ENCODE measurements around the gene TMPRSS13. TPM values are rescaled to one million over a fixed set of nuclear protein-coding genes. Genes with fewer than 3 reads are reported as not detected.

Gene TMPRSS13
- total RNA-seq, 6 experiments from 2014 or later, result 0.09 to 0.61 (median 0.12) TPM; not detected in 3

DNA sequence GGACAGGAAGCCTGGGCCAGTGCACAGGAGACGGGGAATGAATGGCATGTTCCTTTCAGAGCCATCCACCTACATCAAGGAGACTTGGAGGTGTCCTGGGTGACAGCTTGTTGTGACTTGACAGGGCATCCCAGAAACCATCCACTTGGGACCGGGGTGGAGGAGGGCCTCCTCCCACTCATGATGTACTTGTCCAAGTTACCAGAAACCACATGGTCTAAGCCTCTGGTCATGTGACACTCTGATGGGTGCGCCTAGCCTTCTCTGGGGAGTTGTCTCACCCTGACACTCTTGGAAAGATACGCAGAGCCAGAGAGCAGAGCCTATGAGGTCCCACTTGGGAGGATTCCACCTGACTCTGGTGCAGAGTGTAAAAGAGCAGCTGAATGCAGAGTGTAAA, 31.1 kb downstream of the TMPRSS13 start:
- peak in 1 of 3 donors; percentile 24 for DNase-seq
- ATAC-seq, result no peak
- Histone ChIP-seq H3K27me3 (no peaks in the 10 kb centered on the region), H3K9me3 (no peaks in the 10 kb centered on the region), H3K27ac (no peak overlapping the region), H3K36me3 (no peaks in the 10 kb centered on the region), H3K4me3 (no peak overlapping the region), H3K4me1 (no peaks in the 10 kb centered on the region)
- WGBS (ENCODE audit: insufficient coverage, low coverage, low lambda C conversion rate, missing lambda C conversion rate), result 100% methylated on average over 1 of the region's 4 CpGs
- no peak for TF ChIP-seq POLR2A (IDR thresholded peaks at IDR 0.05)
- TF ChIP-seq, protein P1, sequence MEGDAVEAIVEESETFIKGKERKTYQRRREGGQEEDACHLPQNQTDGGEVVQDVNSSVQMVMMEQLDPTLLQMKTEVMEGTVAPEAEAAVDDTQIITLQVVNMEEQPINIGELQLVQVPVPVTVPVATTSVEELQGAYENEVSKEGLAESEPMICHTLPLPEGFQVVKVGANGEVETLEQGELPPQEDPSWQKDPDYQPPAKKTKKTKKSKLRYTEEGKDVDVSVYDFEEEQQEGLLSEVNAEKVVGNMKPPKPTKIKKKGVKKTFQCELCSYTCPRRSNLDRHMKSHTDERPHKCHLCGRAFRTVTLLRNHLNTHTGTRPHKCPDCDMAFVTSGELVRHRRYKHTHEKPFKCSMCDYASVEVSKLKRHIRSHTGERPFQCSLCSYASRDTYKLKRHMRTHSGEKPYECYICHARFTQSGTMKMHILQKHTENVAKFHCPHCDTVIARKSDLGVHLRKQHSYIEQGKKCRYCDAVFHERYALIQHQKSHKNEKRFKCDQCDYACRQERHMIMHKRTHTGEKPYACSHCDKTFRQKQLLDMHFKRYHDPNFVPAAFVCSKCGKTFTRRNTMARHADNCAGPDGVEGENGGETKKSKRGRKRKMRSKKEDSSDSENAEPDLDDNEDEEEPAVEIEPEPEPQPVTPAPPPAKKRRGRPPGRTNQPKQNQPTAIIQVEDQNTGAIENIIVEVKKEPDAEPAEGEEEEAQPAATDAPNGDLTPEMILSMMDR (IDR thresholded peaks at IDR 0.05), result no peak
- intact Hi-C loops (cut with DNase I), result no loop called here

DNA sequence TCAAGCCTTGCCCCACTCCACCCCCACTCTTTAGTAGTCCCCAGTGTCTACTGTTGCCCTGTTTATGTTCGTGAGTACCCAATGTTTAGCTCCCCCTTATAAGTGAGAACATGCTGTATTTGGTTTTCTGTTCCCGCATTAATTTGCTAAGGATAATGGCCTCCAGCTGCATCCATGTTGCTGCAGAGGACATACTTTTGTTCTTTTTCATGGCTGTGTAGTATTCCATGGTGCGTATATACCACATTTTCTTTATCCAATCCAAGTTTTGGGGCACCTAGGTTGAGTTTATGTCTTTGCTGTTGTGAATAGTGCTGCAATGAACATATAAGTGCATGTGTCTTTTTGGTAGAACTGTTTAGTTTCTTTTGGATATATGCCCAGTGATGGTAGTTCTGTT, 36.6 kb downstream of the TMPRSS13 start:
- DNase-seq (peak in 1 of 3 donors; percentile 7), ATAC-seq (no peak)
- no peaks in the 10 kb centered on the region for H3K36me3 ChIP-seq
- WGBS (ENCODE audit: insufficient coverage, low coverage, low lambda C conversion rate, missing lambda C conversion rate), result 95% methylated on average over 3 of the region's 3 CpGs
- no peak overlapping the region for H3K27ac ChIP-seq
- H3K27me3 ChIP-seq, result no peaks in the 10 kb centered on the region
- no peaks in the 10 kb centered on the region for H3K9me3 ChIP-seq
- H3K4me1 ChIP-seq, result no peaks in the 10 kb centered on the region
- no peak for TF ChIP-seq POLR2A (IDR thresholded peaks at IDR 0.05)
- H3K4me3 ChIP-seq, result no peak overlapping the region
- intact Hi-C loops (cut with DNase I), result no loop called here

DNA sequence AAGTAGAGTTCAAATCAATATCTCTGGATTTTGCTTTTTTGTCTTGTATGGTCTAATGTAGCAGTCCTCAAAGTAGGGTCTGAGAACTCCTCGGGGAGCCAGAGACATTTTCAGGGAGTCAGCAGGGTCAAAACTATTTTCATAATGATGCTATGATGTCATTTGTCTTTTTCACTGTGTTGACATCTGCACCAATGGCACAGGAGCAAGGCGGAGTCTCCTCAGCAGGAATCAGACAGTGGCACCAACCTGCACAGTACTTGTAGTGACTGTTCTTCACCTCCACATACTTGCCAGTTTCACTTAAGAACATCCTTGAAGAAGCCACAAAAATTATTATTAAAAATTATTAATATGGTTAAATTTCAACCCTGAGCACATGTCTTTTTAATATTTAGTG, 37.8 kb downstream of the TMPRSS13 start:
- H3K4me3 ChIP-seq, result no peak overlapping the region
- DNase-seq, result no peak
- no peaks in the 10 kb centered on the region for H3K36me3 ChIP-seq
- no peaks in the 10 kb centered on the region for H3K4me1 ChIP-seq
- no peak for ATAC-seq
- TF ChIP-seq POLR2A (IDR thresholded peaks at IDR 0.05), result no peak
- TF ChIP-seq, protein P1 (IDR thresholded peaks at IDR 0.05), result no peak
- intact Hi-C loops (cut with DNase I), result no loop called here
- H3K27me3 ChIP-seq, result no peaks in the 10 kb centered on the region
- 64% methylated on average over 2 of the region's 2 CpGs for WGBS (ENCODE audit: insufficient coverage, low coverage, low lambda C conversion rate, missing lambda C conversion rate)
- H3K27ac ChIP-seq, result no peak overlapping the region
- H3K9me3 ChIP-seq, result no peaks in the 10 kb centered on the region

DNA sequence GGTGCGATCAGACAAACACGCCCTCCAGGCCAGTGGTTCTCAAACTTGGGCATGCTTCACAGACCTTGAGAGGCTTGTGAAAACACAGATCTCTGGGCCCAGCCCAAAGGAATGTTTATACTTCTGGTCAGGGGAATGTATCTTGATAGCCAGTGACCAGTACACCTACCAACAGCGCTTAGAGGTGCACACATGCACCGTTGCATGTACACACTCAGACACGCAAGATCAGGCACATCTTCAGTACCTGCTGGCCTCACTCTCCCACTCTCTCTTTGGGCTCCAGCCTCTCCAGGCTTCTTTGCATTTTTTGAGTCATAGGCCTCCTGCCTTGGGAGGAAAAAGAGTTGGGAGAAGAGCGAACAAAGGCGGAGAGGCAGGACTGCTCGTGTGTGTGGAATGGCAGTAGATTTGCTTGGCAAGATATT, 41.0 kb downstream of the TMPRSS13 start:
- 58% methylated on average over 8 of the region's 8 CpGs for WGBS (ENCODE audit: insufficient coverage, low coverage, low lambda C conversion rate, missing lambda C conversion rate)

DNA sequence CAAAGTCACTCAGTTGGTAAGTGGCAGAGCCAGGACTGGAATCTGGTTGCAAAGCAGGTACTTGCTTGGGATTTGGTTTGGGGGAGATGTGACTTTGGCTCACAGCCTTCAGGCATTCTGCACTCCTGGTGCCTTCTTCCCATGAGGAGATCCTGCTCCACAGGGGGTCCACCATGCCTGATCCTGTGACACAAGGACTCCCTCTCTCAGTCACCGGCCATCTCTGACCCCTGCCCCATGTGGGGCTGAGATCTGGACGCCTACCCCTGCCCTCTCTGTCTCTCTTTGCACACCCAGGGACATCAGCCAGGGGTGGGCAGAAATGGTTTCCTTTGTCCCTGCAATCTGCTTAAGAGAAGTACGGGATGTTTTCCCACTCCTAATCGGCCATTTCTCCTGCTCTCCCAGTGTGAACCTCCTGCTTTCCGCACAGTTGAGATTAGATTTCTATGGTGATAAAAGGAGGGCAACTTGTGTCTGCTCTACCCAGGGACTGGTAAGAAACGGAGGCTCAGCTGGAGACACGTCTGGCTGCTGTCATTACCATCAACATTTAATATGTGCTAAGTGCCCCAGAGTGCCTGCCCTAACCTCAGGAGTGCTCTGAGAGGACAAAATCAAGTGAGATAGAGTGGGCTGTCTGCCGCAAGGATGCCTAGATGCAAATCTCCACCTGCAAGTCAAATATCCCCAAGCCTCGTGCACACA, 41.6 kb downstream of the TMPRSS13 start:
- ATAC-seq, result no peak

More for the DNA sequence above, 41.0 kb downstream of the TMPRSS13 start:
- no peak overlapping the region for H3K27ac ChIP-seq
- no peaks in the 10 kb centered on the region for H3K9me3 ChIP-seq
- no peaks in the 10 kb centered on the region for H3K36me3 ChIP-seq
- H3K27me3 ChIP-seq, result no peaks in the 10 kb centered on the region
- no peak for ATAC-seq
- no peak for TF ChIP-seq POLR2A (IDR thresholded peaks at IDR 0.05)
- TF ChIP-seq, protein P1 (IDR thresholded peaks at IDR 0.05), result no peak
- peak in 1 of 3 donors; percentile 19 for DNase-seq
- no peaks in the 10 kb centered on the region for H3K4me1 ChIP-seq
- no peak overlapping the region for H3K4me3 ChIP-seq
- intact Hi-C loops (cut with DNase I), result no loop called here

More for the DNA sequence above, 41.6 kb downstream of the TMPRSS13 start:
- H3K36me3 ChIP-seq, result no peaks in the 10 kb centered on the region
- no peaks in the 10 kb centered on the region for H3K4me1 ChIP-seq
- DNase-seq, result peak in 1 of 3 donors; percentile 15
- 39% methylated on average over 3 of the region's 9 CpGs for WGBS (ENCODE audit: insufficient coverage, low coverage, low lambda C conversion rate, missing lambda C conversion rate)
- no peaks in the 10 kb centered on the region for H3K27me3 ChIP-seq
- no peaks in the 10 kb centered on the region for H3K9me3 ChIP-seq
- H3K27ac ChIP-seq, result no peak overlapping the region
- TF ChIP-seq, protein P1 (IDR thresholded peaks at IDR 0.05), result no peak
- no peak for TF ChIP-seq POLR2A (IDR thresholded peaks at IDR 0.05)
- H3K4me3 ChIP-seq, result no peak overlapping the region
- intact Hi-C loops (cut with DNase I), result no loop called here
